ENCODE data around the gene RNF145.
A peak's percentile ranks its signal among the peaks of the same experiment; 100 is the strongest.

Gene RNF145

DNA sequence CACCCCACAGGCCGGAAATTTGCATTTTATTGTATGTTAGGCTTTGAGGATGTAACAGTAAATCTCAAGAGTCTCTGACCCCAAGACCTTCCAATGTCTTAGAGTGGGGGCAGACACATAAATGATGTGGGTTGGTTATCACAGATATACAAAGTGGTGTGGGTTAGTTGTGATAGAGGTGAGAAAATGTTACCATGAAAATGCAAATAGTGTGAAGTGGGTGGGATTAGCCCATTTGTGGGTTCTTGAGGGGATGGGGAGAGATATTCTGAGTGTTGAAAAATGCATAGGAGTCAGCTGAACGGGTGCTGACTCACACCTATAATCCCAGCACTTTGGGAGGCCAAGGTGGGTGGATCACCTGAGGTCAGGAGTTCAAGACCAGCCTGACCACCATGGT lies 7.9 kb upstream of the RNF145 start:
- DNase-seq, result no peak

DNA sequence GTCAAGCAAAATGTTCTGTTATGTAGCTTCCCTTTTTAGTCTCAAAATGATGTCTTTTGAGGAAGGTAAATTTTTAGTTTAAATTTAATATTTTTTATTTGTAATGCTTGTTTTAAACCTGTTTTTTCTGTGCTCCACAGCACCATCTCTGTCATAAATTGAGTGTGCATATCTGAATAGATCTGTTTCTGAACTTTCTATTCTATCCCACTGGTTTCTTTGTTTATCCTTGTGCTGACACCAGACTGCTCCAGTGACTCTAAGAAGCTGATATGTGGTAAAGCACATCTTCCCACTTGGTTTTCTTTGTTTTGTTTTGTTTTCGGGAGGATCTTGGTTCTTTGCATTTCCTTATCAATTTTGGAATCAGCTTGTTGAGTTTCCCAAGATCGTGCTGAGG lies 7.1 kb upstream of the RNF145 start:
- DNase-seq, result no peak

DNA sequence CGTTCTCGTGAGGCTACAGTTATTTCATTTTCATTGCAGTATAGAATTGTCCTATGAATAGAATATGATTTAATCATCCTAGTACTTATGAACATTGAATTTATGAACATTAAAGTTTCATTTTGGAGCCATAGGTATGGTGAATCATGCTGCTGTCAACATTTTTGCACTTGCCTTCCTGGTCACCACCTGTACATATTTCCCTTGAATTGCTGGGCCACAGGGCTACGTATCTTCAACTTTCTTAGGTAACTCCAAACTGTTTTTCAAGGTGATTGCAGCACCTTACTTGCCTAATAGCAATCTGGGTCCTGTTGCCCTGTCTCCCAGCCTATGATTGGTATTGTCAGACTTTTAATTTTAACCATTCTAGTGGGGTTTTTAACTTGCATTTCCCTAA lies 6.5 kb upstream of the RNF145 start:
- DNase-seq, result no peak

DNA sequence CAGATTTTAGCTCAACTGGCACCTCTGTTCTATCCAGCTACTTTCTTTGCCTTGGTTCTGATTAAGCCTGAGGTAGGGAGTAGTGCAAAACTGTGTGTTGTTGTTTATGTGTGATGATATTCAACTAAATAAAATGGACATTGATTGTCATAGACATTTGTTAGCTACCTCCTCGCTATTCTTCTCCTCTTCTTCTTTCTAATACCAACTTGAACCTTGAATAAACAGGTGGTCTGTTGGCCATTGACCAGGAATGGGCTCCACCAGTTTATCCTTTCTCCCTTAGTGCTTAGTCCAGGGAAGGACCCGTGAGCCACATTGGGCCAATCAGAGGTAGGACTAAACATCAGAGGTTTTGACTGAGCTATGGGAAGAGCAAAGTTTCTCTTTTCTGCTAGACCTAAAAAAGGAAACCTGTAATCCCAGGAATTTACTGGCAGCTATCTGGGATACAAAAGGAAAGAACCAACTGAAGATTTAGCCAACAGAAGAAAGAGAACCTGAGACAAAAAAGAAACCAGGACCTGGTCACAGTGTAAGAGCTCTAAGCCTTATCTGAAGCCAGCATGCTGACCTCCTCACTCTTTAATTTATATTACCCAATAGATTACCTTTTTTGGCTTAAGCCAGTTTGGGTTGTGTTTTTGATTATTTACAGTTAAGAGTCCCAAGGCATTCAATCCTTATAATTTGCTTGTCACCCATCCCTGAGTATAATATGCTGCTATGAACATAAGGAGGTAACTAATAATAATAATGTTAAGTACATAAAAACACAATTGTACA lies 5.3 kb upstream of the RNF145 start:
- DNase-seq, result no peak

DNA sequence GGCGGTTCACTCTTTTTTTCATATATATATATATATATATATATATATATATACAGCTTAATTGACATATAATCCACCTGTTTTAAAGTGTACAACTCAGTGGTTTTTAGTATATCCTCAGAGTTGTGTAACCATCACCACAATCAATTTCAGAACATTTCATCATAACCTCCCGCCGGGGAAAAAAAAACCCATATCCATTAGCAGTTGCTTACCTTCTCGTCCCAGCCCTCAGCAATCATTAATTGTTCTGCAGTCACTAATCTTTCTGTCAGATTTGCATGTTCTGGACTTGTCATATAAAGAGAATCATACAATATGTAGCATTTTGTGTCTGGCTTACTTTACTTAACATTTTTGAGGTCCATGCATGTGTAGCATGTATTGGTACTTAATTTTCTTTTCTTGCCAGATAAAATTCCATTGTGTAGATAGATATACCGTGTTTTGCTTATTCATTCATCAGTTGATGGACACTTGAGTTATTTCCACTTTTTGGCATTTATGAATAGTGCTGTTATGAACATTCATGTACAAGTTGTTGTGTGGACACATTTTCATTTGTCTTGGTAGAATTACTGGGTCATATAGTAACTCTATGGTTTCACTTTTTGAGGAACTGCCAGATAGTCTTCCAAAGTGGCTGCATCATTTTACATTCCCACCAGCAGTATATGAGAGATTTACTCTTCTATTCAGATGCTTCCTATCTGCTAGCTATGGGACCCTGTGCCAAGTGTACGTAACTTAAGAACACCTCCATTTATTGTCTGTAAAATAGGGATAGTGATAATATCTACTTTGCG lies 3.5 kb upstream of the RNF145 start:
- no peak for DNase-seq

DNA sequence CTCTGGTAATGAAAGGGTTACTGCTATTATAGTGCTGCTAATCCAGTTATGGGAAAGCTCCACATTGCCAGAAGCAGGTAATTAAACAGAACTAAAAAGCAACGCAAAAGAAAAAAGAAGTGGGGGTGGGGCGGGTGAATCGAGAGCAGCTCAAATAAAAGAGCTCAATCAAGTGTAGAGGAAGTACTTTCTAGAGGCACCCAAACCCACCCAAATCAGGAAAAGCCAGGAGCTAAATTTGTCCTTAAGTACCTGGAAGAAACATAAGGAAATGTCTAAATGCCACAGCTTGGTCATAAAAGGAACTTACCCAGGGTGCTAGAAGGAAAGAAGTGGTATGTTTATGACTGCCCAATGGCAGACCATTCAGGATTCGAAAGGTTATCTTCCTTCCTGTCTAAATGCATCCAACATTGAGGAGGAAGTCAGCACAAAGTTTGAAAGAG lies 2.4 kb upstream of the RNF145 start:
- DNase-seq, result no peak

DNA sequence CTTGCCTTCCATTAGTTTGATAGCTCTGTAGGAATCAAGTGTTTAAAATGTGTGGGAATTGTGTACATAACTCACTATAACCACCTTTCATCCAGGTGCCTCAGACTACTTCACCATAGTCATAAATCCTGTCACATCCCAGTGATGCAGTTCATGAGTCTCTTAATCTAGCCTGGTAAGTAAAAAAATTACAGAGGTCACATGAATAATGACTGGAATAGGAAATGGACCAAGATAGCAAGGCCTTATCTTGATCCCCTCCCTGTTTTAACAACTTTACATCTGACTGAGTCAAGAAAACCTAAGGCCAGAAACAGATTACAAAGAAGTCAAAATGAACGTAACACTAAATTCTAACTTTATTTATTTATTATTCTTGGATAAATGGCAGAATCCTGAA lies 1.5 kb upstream of the RNF145 start:
- DNase-seq, result no peak

DNA sequence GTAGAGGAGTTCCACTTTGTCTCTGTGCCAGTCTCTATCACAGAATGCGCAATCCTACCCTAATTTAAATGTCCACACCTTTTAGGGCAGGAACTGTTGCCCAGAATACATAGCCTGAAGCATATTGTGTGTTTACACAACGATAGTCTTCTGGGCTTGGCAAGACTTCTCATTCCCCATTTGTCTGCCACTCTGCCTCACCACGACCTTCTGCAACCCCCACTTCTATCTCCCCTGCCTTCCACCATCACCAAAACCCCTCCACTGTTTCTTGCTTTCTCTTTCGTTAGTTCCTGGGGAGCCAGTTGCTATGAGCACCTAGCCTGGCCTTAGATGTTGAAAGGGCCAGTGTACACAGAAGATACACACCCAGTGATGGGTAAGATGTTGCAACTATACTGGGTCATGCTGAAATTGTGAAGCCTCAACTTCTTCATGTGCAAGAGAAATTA lies 883 bp upstream of the RNF145 start:
- no peak for DNase-seq

DNA sequence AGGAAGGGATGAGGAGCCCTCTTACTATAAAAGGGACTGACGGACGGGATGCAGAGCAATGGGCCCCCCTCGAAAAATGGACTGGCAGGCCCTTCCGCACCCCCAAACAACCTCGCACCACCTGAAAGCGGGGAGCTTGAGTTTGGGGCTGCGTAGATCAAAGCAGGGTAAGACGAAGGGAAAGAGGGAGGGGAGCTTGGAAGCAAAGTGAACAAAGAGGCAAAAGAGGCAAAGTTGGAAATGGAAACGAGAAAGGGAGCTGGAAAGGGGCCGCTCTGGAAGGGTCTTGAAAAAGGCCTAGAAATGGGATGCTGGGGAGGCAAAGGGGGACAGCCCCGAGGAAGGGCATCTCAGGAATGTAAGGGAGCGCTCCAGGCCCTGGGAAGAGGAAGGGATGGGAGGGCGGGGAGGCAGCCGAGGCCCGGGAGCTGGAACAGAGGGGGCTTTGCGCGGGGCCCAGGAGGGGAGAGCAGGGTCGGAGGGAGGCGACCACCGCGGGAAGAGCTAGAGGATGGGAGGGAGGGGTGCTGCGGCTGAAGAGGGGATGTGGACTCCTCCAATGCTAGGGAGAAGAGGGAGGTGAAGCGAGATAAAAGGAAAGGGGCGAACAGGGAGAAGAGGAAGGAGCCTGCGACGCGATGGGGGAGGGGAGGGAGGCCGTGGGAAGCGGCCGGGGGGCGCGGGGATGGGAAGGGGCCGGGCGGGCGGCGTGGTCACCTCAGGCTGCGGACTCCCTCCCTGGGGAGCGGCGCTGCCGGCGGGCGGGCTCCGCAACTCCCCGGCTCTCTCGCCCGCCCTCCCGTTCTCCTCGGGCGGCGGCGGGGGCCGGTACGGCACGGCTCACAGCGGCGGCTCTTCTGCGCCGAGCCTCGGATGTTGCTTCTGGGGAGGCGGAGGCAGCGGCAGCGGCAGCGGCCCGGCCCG lies 577 bp downstream of the RNF145 start:
- peak in 2 of 4 experiments; percentile 15 to 17 for DNase-seq

DNA sequence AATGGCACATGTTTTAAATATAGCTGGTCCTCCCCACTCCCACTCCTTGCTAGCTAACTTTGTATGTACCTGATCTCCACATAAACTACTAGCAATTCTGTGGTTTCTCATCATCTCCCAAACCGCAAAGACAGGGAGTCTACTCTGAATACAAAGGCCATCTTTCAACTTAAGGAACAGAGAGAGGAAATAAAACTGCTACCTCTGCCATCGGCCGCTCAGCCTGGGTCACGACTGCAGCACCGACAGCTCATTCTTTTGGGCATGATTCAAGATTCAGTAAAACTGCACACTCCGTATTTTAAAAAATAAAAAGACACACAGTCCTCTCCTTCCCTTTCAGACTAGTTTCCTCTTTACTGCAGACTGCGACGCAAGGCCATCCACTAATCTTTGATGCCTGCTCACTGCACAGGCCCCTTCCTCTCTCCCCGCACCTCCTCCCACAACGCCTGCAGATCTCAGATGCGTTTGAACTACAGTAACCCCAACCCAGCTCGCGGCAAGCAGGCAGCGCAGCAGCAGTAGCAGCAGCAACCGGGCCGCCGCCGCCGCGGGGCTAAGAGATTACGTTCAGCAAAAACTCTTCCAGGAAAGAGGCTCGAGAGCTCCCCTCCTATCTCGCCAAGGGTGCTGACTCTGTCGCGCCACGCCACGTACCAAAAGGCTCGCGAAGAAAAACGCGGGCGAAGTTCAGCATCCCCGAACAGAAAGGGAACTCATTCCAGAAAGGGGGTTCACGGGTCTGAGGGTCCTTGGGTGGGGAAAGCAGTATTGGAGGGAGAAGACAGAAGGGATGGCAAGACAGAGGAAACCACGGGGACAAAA lies 1.5 kb downstream of the RNF145 start:
- DNase-seq, result peak; percentile 29 to 65 (median 50)

DNA sequence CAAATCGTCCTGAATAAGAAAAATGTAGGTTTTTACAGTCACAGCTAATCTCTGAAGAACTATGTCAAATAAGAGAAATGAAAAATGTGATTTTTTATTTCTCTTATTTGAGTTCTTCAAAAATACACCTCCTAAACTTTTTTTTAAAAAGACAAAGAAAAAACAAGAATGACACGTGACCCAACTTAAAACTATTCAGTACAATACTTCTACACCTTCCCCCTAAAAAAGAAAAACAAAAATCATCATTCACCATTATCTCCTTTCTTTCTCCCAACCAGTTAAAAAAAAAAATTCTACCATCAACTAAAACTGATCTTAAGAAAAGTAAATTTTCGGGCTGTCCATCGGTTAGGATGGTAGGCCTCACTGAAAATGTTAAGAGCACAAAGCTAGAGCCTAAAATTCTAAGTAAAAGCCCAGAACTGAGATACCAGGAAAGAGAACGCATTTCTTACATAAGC lies 2.1 kb downstream of the RNF145 start:
- DNase-seq, result no peak

DNA sequence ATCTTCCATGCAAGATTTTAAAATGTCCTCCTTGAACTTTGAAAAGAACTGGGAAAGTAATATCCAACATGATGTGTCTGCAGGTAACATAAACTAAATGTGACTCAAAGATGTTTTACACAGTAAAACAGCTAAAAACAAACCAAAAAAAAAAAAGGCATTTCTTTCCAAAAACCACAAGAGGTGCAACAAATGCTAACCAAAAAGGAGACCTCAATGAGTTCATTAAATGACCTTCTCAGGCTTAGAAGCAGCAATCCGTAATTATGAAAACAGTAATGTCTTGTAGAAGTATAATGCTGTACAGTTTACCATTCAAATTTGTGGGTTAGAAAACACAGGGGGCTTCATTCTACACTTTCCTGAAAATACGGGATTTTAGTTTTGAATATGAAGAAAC lies 2.5 kb downstream of the RNF145 start:
- no peak for DNase-seq

DNA sequence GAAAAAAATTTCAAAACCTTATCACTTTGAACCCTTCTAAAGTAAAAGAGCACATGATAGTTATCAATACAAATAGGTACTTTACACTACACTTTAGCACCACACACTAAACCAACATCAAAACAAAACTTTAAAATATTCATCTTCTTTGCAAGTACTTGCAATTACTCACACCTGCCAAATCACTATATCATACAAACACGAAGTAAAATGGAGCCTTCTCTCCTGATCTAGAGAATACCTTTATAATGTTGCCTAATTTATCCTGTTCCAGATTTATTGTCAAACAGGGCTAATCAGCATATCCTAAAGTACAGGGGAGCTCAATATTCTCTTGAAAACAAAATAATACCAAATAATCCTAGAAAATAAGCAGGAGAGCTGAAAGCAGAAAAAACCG lies 3.0 kb downstream of the RNF145 start:
- DNase-seq, result no peak

DNA sequence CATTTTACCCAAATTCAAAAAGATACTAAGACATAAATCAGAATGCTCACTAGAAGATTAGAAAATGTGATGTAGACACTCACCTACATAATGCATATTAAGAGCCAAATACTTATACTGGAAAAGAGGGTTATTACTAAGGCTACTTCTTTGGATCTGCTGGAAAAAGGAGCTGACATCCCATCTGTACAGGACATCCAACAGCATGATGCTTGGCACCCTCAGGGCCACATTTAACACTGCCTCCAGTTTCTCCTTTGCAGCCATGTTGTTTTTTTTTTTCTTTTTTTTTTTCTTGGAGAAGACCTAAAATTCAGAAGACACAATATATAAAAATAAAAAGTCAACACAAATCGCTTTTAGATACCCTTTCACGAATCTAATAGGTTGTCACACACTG lies 6.0 kb downstream of the RNF145 start:
- no peak for DNase-seq

DNA sequence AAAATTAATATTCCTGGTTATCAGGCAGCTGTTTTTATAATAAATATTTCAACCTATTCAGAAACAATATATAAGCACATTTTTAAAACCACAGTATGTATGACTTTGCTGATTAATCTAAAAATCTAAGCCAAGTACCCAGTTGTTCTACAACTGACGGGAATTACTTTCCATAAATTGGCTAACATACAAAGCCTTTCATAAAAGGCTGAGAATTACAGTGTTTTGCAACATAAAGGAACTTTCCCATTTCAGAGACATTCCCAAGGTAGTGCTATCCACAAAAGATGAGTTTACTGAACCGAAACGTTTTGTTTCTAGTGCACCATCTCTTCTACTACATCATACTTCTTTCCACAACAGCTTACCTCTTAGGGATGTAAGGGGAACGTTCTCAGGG lies 7.2 kb downstream of the RNF145 start:
- no peak for DNase-seq

DNA sequence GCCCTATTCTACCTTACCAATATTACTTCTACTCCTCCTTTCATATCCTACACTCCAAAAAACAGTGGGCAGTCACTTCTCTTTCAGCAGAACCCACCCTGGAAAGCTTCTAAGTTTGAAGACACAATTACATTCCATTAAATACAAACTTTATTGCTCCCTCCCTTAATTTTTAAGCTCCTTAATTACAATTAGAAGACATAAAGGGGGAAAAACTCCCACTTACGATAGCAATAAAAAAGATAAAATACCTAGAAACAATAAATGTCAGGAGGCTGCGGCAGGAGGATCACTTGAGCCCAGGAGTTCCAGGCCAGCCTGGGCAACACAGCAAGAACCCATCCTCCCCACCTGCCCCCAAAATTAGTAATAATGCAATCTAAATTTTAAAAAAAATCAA lies 9.6 kb downstream of the RNF145 start:
- no peak for DNase-seq

DNA sequence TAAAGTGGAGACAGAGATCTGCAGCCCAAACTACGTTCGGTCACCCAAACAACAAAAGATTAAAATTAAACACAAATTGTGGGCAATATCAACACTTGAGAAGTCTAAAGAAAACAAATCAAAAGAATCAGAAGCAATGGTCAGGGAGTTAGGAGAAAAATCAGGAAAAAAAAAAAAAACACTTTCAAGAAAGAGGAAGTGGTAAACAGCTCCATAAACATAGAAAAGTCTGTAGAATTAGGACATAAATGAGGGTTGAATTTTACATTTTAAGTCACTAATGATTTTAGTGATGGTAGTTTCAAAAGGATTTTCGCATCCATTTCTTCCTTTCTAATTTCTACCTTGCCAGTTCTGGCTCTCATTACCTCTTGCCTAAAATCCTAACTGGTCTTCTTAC lies 10.1 kb downstream of the RNF145 start:
- DNase-seq, result no peak

DNA sequence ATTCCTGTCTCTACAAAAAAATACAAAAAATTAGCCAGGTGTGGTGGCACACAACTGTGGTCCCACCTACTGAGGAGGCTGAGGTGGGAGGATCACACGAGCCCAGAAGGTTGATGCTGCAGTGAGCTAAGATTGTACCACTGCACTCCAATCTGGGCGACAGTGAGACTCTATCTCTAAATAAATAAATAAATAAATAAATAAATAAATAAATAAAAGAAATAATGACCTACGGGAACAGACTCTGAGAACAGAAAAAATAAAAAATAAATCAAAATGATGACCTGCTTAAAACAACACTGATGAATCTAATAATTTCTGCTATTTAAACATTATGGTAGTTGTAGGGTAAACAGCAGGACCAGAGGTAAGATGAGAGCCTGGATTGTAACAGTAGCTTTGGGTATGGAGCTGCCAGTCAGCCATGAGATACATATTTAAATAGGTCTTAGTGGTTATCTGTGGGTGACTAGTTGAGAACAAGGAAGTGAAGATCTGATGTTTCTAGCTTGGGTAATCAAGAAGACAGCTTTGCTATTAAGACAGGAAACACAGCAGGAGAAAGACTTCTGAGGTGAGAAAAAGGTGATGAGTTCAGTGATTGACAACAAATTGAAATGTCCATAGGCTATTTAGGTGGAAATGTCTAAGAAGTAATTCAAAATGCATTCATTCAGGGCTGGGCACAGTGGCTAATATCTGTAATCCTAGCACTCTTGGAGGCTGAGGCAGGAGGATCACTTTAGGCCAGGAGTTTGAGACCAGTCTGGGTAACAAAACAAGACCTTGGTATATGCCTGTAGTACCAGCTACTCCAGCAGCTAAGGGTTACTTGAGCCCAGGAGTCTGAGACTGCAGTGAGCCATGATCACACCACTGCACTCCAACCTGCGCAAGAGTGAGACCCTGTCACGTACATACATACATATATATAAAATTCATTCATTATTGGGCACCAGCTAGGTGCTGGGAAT lies 11.0 kb downstream of the RNF145 start:
- DNase-seq, result no peak

DNA sequence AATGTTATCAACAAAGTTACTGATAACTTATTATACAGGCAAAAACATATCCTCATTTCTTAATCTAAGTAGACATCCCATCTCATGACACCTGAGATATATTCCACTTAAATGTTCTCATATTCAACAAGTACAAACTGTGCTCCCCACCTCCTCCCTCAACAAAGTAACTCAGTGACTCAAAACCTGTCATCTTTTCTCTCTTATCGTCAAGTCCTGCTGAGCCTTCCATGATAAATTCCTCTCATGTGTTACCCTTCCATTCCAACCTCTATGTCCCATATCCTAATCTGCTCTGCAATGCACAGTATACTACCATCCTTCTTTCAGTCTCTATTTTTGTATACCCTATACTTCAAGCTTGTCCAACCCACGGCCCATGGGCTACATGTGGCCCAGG lies 13.6 kb downstream of the RNF145 start:
- DNase-seq, result no peak

DNA sequence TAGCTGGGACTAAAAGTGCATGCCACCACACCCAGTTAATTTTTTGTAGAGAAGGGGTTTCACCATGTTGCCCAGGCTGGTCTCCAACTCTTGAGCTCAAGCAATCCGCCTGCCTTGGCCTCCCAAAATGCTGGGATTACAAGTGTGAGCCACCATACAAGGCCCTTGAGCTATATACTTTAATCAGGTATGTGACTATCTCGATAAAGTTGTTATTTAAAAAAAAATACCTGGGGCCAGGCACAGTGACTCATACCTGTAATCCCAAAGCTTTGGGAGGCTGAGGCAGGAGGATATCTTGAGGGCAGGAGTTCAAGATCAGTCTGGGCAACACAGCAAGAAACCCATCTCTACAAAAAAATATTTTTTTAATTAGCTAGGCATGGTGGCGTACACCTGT lies 19.2 kb downstream of the RNF145 start:
- DNase-seq, result no peak

DNA sequence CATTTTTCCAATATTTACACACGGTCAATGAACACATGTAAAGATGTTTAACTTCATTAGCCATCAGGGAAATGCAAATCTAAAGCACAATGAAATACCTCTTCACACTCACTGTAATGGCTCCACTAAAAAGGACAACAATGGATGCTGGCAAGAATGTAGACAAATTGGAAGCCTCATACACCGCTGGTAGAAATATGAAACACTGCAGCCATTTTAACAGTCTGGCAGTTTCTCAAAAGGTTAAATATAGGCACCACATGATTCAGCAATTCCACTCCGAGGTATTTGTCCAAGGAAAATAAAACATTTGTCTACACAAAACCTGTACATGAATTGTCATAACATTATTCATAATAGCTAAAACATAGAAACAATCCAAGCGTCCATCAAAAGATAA lies 20.0 kb downstream of the RNF145 start:
- no peak for DNase-seq
